ENCODE data around the gene CSNK1E. TPM values are rescaled to one million over a fixed set of nuclear protein-coding genes. Genes with fewer than 3 reads are reported as not detected.

The CSNK1E gene
- total RNA-seq, 2 experiments from 2014 or later, result 124 to 131 TPM

DNA sequence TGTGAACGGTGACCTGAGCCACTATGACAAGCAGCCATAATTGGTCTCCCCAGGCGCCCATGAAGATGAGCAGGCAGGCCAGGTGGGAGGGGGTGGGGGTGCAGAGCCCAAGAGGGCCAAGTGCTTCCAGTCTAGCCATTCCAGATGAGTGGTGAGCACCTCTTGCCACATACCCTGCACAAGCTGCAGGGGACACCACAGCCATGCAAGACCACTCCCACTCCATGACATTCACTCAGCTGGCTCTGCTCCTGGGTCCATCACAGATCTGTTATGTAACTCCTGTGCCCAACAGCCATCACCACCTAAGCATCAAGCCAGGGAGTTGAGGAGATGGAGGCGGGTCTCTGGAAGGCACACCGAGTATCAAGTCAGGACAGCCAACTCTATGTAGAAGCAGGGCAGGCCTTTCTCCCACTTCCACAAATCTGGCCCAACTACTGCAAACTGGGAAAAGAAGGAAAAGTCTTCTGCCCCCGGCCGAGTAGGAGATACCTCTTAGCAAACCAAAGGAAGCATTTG is 52.9 kb downstream of the CSNK1E start:
- ChIA-PET POLR2A (no interaction called here), CTCF (no interaction called here)

DNA sequence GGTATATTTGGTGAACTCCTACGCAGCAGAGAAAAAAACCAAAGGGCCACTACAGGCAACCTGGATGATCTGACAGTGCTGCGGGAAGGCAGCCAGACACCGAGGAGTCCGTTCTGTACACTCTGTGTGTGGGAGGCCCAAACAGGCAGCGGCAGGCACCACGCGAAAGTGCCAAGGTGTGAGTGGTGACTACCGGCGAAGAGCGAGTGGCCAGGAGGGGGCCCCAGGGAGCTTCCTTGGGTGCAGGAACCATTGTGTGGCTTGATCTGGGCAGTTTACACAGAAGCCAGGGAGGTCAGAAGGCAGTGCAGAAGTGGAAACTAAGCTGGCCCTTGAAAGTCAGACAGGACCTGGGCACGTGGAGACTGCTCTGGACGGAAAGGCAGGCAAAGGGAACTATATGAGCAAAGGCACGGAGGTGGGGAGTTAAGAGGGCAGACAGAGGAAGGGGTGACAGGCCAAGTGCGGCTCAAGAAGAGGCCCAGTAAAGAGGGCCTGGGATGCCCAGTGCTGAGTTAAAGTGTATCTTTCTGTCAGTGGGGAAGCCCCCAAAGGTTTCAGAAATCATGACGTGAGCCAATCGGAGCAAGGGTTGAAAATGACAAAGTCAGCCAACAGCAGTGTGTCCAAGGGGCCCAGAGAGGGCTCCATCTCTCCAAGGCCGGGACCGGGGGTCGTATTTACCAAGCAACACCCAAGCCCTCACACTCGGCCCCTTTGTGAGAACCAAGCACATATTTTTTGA is 55.0 kb downstream of the CSNK1E start:
- ChIA-PET POLR2A (no interaction called here), CTCF (no interaction called here)

- CTCF ChIA-PET, result interaction anchor here (1.3 kb wide), 1 partner anchor 8 kb away, joined by 3 read pairs; no protein-coding TSS in a partner anchor
Observed at GRCh38 chr22:38260761-38261681, 56.2 kb downstream of the CSNK1E start.

DNA sequence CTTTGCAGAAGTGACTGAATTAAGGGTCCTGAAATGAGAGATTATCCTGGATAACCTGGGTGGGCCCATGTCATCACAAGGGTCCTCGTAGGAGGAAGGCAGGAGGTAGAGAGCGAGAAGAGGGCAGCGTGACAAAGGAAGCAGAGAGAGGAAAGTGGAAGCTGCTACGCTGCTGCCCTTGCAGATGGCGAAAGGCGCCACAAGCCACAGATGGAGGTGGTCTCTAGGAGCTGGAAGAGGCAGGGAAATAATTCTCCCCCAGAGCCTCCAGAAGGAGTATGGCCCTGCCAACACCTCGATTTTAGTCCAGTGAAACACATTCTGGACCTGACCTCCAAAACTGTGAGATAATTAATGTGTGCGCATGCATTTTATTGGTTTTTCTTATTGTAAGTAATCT is 57.9 kb downstream of the CSNK1E start:
- ChIA-PET POLR2A (no interaction called here), CTCF (no interaction called here)

More at GRCh38 chr22:38260761-38261681, 56.2 kb downstream of the CSNK1E start:
- POLR2A ChIA-PET, result interaction anchor here (0.6 kb wide), 1 partner anchor 314 kb away, joined by 3 read pairs; no protein-coding TSS in a partner anchor

- ChIA-PET POLR2A (no interaction called here), CTCF (no interaction called here)
Observed at GRCh38 chr22:38258895-38259294, 58.3 kb downstream of the CSNK1E start.

DNA sequence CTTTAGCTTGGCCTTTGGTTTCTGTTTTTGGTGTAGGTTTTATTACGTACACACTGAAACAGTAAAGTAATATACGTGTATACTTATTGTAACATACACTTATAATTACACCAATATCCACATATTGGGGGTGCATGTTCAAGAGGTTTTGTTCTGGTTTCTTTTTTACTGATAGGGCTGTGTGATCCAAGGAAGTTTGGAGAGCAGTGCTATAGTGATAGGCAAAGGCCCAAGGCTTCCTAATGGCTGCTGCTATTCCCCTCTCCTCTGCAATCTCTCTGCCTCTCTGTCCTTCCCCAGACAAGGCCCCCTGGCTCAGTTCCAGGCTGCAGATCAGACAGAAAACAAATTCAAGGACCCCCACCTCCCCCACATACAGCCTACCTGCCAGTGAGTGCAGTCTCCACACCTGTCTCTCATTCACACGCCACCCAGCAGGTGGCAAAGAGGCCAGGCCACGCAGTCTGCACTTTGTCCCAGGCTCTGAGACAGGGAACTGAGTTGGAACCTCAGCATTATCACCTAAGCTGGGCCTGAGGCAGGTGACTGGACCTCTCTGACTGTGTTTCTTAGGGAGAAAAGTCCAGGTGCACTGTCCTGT is 59.5 kb downstream of the CSNK1E start:
- ChIA-PET CTCF (interaction anchor here (1.4 to 1.5 kb wide), 2 partner anchors 27 to 143 kb away, joined by 3 to 4 read pairs; no protein-coding TSS in a partner anchor), POLR2A (no interaction called here)

- ChIA-PET CTCF (interaction anchor here (0.7 to 1.5 kb wide), 3 partner anchors 27 to 142 kb away, joined by 3 to 5 read pairs (median 4); no protein-coding TSS in a partner anchor), POLR2A (no interaction called here)
Observed at GRCh38 chr22:38257181-38257580, 60.1 kb downstream of the CSNK1E start.

DNA sequence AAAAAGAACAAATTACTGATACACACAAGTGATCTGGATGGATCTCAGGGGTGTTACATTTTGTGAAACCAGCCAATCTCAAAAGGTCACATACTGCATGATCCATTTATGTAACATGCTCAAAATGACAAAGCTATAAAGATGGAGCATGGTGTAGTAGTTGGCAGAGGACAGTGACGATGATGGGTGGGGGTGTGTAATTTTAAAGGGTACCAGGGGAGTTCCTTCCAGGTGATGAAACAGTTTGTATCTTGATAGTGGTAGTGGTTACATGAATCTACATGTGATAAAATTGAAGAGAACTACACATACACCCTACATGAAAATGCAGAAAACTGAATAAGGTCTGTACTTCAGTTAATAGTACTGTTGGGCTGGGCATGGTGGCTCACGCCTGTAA is 61.5 kb downstream of the CSNK1E start:
- ChIA-PET POLR2A (no interaction called here), CTCF (interaction anchor here (0.6 kb wide), 1 partner anchor 74 kb away, joined by 4 read pairs; no protein-coding TSS in a partner anchor)

- ChIA-PET CTCF (interaction anchor here (1.2 kb wide), 1 partner anchor 14 kb away, joined by 3 read pairs; no protein-coding TSS in a partner anchor), POLR2A (no interaction called here)
Observed at GRCh38 chr22:38251341-38251692, 65.9 kb downstream of the CSNK1E start.

GRCh38 chr22:38250643-38251340 is 66.4 kb downstream of the CSNK1E start:
- ChIA-PET POLR2A (no interaction called here), CTCF (interaction anchor here (1.2 kb wide), 1 partner anchor 14 kb away, joined by 3 read pairs; no protein-coding TSS in a partner anchor)

DNA sequence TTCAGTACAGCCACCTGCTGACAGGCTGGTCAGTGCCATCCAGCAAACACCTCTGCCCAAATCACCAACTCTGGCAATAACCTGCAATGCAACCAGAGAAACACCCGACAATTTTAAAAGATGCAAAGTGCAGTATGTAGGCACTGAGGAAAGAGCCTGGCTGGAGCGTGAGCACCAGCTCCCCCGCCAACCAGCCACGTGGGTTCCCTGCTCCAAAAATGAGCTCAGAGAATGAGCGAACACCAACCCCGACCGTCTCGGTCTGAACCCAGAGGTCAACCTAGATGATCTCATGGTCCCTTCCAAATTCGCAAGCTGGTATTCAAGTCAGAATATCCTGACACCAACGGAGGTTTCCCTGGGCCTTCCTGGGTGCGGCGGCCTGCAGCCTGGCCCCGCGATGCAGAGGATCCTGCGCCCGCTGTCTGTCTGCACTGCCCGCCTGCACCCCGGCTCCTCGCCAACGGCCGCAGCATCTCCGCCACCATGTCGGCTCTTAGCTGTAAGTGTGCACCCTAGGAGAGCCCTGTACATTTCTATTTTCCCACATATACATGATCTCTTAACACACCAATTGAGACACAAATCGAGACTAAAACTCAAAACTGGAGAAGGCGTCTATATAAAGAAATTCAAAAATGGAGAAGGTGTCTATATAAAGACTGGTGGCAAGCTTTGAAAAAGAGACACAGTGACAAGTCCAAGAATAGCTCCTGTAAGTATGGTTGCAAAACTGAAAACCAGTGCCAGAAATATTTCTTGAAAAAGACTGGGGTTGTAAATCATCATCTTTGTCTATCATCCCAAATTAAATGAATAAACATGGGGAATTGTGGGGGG is 67.2 kb downstream of the CSNK1E start:
- POLR2A ChIA-PET, result no interaction called here
- CTCF ChIA-PET, result no interaction called here

DNA sequence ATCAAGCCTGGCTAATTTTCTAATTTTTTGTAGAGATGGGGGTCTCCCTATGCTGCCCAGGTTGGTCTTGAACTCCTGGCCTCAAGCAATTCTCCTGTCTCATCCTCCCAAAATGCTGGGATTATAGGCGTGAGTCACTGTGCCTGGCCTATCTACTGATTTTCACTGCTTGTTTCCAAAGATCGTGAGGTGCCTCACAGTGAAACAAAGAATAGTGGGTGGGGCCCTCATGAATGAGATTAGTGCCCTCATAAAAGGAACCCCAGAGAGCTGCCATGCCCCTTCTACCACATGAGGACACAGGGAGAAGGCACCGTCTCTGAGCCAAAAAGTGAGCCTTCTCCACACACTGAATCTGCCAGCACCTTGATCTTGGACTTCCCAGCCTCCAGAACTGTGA is 67.9 kb downstream of the CSNK1E start:
- CTCF ChIA-PET, result no interaction called here

DNA sequence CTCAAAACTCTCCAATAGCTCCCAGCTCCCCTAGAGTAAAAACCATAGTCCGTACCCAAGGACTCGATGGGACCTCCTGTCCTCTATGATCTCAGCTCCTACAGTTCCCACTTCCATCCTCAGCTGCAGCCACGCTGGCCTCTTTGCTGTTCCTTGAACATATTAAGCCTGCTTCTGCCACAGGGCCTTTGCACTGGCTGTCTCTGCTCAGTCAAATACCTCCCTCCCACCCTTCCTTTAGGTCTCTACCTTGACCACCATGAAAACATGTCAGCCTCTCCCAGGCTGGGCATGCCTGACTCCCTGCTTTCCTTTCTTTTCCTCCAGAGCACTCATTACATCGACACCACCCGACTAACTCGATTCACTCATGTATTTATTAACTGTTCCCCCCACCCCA is 69.0 kb downstream of the CSNK1E start:
- ChIA-PET CTCF (no interaction called here), POLR2A (no interaction called here)

More for the DNA sequence above, 67.9 kb downstream of the CSNK1E start:
- POLR2A ChIA-PET, result no interaction called here

- CTCF ChIA-PET, result no interaction called here
- POLR2A ChIA-PET, result no interaction called here
Observed at GRCh38 chr22:38247713-38248112, 69.5 kb downstream of the CSNK1E start.

DNA sequence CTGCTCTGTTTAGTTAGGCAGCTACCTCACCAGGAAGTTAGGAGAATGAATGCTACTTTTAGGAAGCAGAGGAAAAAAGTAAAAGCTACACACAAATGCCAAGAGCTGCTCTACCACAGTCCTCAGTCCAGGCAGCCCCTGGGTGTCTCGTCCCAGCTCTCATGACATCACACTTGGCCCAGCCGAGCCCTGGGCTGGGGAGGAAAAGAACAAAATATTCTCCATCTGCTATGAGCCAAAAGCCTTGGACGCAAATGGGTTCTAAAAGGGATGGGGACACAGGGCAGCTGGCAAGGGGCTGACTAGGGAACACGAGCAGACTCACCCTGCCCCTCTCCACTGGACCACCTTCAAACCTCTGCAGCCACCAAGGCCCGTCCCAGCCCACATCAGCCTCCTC is 70.5 kb downstream of the CSNK1E start:
- POLR2A ChIA-PET, result no interaction called here
- CTCF ChIA-PET, result interaction anchor here (0.5 kb wide), 1 partner anchor 437 kb away, joined by 4 read pairs; no protein-coding TSS in a partner anchor

GRCh38 chr22:38246046-38246658 is 71.1 kb downstream of the CSNK1E start:
- ChIA-PET POLR2A (no interaction called here), CTCF (interaction anchor here (0.5 kb wide), 1 partner anchor 438 kb away, joined by 4 read pairs; no protein-coding TSS in a partner anchor)

GRCh38 chr22:38244106-38244505 is 73.1 kb downstream of the CSNK1E start:
- POLR2A ChIA-PET, result no interaction called here
- CTCF ChIA-PET, result interaction anchor here (1.0 kb wide), 1 partner anchor 192 kb away, joined by 3 read pairs; no protein-coding TSS in a partner anchor

Data from activated CD8-positive, alpha-beta memory T cell treated with anti-CD3 and anti-CD28 coated beads for 36 hours (primary cell).